Measurements from ENCODE around the gene AKNAD1. TPM values are rescaled to one million over a fixed set of nuclear protein-coding genes. Genes with fewer than 3 reads are reported as not detected.

The AKNAD1 gene
- total RNA-seq, 2 donors from 2014 or later: not detected

DNA sequence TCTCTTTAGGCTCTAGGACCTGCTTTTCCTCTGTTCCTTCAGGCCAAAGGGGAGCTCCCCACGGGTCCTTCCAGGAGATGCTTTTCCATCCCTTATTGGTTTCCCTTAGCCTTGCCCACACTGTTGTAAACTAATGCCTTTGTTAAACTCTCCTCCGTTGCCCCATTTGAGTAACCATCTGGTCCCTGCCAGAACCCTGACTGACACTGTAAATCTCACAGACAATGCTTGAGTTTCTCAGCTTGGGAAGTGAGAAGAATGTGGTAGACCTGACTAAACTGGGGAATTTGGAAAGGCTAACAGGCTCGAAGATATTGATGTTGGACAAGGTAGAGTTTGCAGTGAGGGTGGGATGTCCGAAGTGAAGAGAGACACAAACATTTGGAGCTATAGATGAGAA lies 11.4 kb downstream of the AKNAD1 start:
- no peak for DNase-seq
- intact Hi-C loops (cut with DNase I, micrococcal nuclease): no loop called here
- no peak for ATAC-seq

- intact Hi-C loops (cut with DNase I, micrococcal nuclease): no loop called here
- ATAC-seq (no peak), DNase-seq (no peak)
These were observed 13.3 kb downstream of the AKNAD1 start for GRCh38 chr1:108843390-108844137.

DNA sequence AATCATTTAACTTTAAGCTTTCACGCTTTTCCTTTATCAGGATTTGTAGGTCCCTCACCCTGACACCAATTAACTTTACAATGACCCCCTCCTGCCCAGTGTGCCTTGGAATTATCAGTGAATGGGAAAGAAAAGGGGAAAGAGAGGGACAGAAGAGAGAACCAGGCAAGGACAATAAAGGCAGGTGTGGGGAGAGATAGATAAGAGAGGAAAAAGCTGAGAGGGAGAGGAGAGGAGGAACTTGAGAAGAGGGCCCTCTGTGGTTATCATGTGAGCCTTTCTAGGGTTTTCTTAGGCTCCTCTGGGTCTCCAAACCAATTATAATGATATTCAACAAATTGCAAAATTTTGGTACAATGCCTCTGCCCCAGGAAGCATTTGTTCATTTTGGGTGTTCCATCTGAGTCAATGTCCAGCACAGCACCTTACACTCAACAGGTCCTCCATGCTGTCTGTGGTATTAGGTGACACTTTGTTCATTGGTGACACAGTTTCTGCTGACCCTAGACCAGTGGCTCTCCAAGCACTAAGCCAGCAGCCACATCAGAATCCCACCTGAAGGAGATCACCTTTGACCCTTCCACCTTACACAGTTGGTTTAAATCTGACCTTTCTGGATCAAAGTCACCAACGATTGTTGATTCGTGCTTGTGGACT lies 14.2 kb downstream of the AKNAD1 start:
- DNase-seq (no peak), ATAC-seq (no peak)

DNA sequence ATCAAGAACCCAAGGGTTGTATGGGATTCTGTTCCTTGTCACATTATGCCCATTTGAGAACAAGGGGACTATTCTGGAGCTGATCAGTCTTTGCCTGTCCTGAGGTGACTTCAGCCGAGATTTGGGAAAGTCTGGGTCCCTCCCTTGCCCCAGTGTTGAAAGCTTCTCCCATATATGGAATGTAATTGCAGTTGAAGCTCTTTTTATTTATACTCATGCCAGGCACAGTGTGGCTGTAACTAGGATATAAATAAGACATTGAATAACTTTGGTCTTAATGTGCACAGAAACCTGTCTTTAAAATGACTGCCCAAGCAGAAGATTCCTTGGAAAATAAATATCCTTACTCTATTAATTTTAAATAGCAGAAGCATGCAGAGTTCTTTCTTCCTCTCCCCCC lies 15.2 kb downstream of the AKNAD1 start:
- ATAC-seq (no peak), DNase-seq (no peak)
- intact Hi-C loops (cut with DNase I, micrococcal nuclease): no loop called here

More for the DNA sequence above, 14.2 kb downstream of the AKNAD1 start:
- intact Hi-C loops (cut with DNase I, micrococcal nuclease): no loop called here

DNA sequence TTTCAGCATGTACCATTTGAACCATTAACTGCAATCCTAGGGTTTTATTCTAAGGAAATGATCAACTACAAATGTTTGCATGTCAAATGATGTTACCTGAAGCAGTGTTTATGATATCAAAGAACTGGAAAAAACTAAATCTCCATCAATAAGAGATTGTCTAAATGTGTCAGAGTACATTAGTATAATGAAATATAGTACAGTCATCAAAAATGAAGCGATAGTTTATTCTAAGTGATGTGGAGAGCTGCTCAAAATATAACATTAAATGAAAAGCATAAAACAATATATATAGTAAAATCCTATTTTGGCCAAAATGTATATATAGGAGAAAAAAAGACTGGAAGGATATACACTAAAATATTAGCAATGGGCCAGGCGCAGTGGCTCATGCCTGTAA lies 24.0 kb downstream of the AKNAD1 start:
- intact Hi-C loops (cut with DNase I, micrococcal nuclease): no loop called here
- ATAC-seq: no peak

DNA sequence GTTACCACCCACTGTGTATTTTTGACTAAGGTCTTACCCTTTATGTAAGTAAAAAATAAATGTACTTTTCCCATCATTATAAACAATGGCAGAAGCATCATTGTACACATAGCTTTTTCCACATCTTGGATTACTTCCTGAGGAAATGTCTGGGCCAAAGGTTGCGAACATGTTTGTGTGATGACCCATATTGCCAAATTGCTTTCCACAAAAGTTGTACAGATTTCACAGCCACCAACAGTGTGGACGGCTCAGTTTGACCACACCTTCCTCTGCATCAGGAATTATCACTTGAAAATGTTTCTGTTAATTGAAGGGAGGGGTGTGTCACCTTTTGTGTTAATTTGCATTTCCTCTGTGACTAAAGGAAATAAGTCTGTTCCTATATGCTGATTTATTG lies 25.7 kb downstream of the AKNAD1 start:
- ATAC-seq (peak; percentile 17), DNase-seq (no peak)
- intact Hi-C loops (cut with DNase I, micrococcal nuclease): no loop called here

More for the DNA sequence above, 24.0 kb downstream of the AKNAD1 start:
- no peak for DNase-seq

DNA sequence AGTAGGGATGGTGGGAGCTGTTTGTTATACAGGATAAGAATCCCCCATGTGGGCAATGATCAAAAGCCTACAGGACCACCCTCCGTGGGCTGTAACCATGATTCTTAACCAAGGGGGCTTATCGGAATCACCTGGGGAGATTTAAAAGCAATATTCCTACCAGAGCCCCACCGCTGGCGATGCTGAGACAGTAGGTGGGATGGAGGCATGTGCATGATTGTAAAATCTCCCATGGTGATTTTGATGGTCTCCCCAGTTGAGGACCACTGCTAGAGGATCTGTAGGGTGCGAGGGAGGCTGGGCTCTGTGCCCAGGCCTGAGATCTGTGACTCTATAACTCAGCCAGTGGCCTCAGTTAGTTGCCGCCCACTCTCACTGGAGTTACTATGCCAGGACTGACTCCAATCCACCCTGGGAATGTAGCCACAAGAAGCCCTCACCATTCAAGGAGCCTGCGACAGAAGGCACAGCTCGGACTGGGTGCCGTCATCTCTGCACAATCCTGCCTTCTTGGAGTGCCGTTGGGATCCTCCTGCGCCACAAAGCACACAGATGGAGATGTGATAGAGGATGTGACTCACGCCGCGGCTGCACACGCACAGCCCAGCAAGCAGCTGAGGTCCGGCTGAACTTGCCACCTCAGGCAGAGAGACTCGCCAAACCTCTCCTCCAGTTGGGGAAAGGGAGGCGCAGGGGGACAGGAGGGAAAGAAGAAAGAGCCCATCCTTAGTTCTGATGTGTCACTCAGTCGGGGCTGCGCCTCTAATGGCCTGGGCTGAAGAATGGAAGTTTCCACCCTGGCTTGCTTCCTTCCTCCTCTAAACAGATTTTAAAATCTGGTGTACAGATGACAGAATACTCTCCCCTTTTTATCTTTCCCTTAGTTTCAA lies 26.5 kb downstream of the AKNAD1 start:
- peak; percentile 25 for ATAC-seq

DNA sequence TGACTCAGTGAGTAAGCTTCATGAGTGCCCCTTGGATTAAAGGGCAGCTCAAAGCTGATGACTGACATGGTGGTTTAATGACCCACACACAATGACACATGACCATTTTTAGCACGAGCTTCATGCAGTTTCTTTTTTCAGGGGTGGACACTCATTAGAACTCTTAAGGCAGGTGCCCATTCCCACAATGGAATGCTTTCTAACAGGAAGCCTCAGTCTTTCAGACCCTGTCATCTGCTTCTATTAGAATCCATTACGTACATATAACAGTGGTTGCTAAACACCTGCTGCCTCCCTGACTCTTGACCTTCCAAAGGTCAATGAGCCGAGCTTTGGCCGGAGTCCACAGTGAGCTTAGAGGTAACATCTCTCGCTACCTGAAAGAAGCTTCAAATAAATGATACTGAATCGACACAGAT lies 27.4 kb downstream of the AKNAD1 start:
- DNase-seq: no peak
- intact Hi-C loops (cut with DNase I, micrococcal nuclease): loop anchor here in 1 of 2 donors (2.0 to 5.0 kb wide), 2 partner anchors 53 to 67 kb away; no protein-coding TSS in a partner anchor
- no peak for ATAC-seq

More for the DNA sequence above, 26.5 kb downstream of the AKNAD1 start:
- peak; percentile 22 to 54 for DNase-seq
- intact Hi-C loops (cut with DNase I, micrococcal nuclease): no loop called here

DNA sequence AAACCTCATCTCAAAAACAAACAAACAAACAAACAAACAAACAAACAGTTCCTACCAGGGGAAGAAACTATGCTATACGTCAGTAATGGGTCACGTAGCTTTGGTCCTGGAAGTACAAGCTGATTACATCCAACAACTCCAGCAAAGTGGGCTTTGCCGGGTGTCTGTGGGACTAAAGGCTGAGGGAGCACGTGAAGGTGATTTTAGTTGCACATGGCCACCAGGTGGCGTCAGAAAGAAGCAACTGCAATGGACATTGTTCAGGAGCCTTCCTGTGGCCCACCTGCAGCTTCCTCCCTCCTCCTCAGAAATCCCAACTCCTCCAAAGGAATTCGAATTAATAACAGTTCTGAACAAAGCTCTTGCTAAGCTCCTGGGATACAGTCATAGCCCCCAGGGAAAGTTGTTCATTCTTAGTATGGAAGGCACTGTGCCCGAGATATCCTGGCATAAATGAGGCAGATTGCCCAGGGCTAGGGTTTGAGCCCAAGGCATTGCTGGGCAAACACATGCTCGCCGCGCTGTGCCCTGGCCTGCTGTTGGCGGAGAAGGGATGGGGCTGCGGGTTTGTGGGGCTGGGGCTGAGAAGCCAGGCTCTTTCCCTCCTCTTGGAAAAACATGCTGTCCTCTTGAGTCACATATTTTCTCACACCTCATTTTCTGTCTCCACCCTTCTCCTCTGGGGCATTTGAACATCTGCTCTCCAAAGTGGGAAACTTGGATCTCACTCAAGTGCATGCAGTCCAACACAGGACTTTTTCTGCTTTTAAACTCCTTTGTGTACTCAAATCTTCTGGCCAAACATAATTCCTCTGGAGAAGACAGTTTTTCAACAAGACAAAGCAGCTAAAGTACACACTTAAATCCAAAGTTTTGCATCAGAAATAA lies 28.6 kb downstream of the AKNAD1 start:
- intact Hi-C loops (cut with DNase I, micrococcal nuclease): loop anchor here in 1 of 2 donors (2.0 to 5.0 kb wide), 2 partner anchors 54 to 68 kb away; no protein-coding TSS in a partner anchor
- peak; percentile 80 for ATAC-seq
- DNase-seq: peak; percentile 69 to 86

DNA sequence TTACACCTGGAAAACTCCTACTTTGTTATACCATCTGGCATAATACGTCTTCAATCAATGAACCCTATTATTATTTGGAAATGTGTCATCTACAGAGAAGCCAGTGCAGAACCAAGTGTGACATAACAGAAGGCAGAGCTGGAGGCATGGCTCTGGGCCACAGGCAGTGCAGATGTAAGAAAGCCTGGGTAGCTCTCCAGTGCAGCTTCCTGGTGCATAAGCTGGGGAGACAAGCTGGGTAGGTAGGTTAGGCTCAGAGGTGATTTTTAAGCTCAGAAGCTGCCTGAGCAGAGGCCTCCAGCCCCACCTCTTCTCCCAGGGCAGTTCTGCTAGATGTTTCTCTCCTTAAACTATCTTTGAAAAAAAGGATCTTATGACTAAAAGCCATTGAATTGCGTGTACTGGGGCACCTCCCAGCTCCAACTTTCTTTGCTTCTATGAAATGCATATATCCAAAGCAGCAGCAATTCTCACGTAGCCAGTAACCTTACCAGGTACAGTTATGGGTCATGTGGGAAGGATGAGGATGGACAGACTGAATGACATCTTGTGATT lies 30.7 kb downstream of the AKNAD1 start:
- intact Hi-C loops (cut with DNase I, micrococcal nuclease): loop anchor here in 1 of 2 donors (5.0 kb wide), 1 partner anchor 56 kb away; no protein-coding TSS in a partner anchor
- ATAC-seq: no peak
- no peak for DNase-seq

GRCh38 chr1:108824051-108824450 lies 32.8 kb downstream of the AKNAD1 start:
- intact Hi-C loops (cut with DNase I, micrococcal nuclease): no loop called here
- DNase-seq (no peak), ATAC-seq (no peak)

- DNase-seq: no peak
- intact Hi-C loops (cut with DNase I, micrococcal nuclease): no loop called here
- no peak for ATAC-seq
These were observed 33.3 kb downstream of the AKNAD1 start for GRCh38 chr1:108823632-108824031.

DNA sequence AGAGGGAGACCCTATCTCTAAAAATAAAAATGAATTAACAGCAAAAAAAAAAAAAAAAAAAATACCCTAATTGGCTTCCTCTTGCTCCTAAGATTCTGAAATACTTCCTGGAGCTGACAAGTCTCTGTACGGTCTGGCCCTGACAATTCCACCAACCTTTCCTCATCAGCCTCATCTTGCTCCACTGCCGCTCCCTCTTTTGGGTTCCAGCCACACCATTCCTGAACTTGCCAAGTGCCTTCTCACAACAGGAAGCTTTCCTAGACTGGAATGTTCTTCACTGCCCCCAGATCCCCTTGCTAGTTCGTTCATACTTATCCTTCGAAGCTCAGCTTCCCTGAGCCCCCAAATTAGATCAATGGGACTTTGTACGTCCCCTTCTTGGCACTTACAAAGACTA lies 37.0 kb downstream of the AKNAD1 start:
- intact Hi-C loops (cut with DNase I, micrococcal nuclease): no loop called here
- no peak for DNase-seq
- no peak for ATAC-seq

DNA sequence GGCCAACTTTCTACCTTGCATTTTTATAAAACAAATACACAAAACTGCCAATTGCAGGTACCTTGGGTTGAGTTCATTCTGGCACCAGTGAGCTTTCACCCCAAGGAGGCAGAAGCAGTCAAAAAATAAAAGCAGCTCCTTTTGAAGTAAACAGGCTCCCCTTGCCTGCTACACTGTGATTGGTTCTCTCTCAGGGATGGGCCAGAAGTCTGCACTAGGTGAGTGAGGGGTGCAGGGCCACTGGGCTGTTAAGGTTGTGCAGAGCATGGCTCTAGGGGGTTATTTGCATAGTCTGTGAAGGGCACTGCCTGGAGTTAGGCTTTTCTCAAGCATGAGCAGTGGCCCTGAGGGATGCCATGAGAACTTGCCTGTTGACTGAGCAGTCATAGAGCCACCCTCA lies 39.1 kb downstream of the AKNAD1 start:
- DNase-seq (no peak), ATAC-seq (no peak)
- intact Hi-C loops (cut with DNase I, micrococcal nuclease): no loop called here

GRCh38 chr1:108817016-108817415 lies 39.9 kb downstream of the AKNAD1 start:
- DNase-seq (peak; percentile 34 to 36), ATAC-seq (peak; percentile 90)
- intact Hi-C loops (cut with DNase I, micrococcal nuclease): no loop called here

DNA sequence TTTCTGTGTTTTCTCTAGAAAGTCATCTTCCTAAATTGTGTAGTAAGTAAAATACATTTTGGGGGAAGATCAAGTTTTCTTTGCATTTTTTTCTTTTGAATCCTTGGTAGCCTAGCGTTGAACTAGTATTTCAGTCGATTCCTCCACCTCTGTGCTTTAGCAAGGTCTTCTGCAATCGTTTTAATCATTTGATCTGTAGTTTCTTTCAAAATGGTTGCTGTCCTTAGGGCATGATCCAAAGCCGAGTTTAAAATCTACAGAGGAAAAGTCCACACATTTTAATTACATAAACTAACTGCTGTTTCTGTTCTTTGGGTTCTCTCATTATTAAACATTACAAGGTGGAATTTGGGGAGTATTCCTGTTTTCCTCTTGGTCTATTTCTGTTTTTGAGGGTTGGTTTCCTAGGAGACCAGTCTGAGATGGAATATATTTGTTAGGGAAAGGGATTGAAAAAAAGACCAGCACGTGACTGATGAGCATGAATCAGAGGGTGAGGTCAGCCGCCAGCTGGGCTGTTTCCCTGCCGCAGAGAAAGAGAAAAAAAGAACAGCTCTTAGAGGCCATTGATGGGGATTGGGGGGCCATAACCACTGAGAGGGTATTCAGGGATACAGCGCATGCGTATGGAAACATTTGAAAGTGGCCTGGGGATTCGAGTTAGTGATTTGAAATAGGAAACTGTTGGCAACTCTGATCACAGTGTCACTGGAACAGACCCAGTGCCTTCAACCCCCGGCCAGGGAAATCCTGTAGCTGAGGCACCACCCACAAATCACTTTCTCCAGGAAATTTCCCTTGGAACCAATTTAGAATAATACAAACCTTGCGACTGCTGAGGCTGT lies 40.6 kb downstream of the AKNAD1 start:
- DNase-seq (peak; percentile 60 to 66), ATAC-seq (peak; percentile 76)
- intact Hi-C loops (cut with DNase I, micrococcal nuclease): no loop called here

- ATAC-seq: no peak
- intact Hi-C loops (cut with DNase I, micrococcal nuclease): loop anchor here in 1 of 2 donors (2.0 kb wide), 1 partner anchor 21 kb away; no protein-coding TSS in a partner anchor
- no peak for DNase-seq
These were observed 41.3 kb downstream of the AKNAD1 start for GRCh38 chr1:108815566-108815965.

Data from left colon (tissue), 2 donors.